MM.1S (cell line): ENCODE measurements around the gene TCERG1L.

Experiments used
- EZH2 ChIP-seq: fragments of 300-600 bp; sonication (generic); optimal IDR thresholded peaks from 2 replicates; pipeline ENCODE3; 2017; ENCODE audit warnings: low read depth, mild to moderate bottlenecking, antibody characterized with exemption, low read length, mixed read lengths
- TF ChIP-seq, protein P1 (sequence below): fragments of 300-600 bp; sonication (generic); IDR thresholded peaks from 2 replicates; pipeline ENCODE4 v1.5.1; 2016; ENCODE audit warnings: antibody characterized with exemption, low read length, mixed read lengths

- TF ChIP-seq, protein P1, sequence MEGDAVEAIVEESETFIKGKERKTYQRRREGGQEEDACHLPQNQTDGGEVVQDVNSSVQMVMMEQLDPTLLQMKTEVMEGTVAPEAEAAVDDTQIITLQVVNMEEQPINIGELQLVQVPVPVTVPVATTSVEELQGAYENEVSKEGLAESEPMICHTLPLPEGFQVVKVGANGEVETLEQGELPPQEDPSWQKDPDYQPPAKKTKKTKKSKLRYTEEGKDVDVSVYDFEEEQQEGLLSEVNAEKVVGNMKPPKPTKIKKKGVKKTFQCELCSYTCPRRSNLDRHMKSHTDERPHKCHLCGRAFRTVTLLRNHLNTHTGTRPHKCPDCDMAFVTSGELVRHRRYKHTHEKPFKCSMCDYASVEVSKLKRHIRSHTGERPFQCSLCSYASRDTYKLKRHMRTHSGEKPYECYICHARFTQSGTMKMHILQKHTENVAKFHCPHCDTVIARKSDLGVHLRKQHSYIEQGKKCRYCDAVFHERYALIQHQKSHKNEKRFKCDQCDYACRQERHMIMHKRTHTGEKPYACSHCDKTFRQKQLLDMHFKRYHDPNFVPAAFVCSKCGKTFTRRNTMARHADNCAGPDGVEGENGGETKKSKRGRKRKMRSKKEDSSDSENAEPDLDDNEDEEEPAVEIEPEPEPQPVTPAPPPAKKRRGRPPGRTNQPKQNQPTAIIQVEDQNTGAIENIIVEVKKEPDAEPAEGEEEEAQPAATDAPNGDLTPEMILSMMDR: no peak
- no peak for TF ChIP-seq EZH2
These were observed 77.8 kb downstream of the TCERG1L start for GRCh38 chr10:131233611-131234258.
